Cardiac septum (tissue), 1 donor: ENCODE data around the gene CUX1. TPM values are rescaled to one million over a fixed set of nuclear protein-coding genes. Genes with fewer than 3 reads are reported as not detected.
"Not testable (repeated sequence)": the region's sequence is repeated elsewhere in the genome, so short reads cannot be mapped to it uniquely, and the experiment has no call there.

Experiments
- DNase-seq: peaks from one replicate; pipeline ENCODE4 v3.0.0-alpha.2; 2020; ENCODE audit warnings: low spot score
- intact Hi-C: fragments of 100-400 bp; cut with DNase I; formaldehyde crosslinking; loops from one replicate; pipeline ENCODE4 v1.14.0; 2022
- total RNA-seq: library from RNA; stranded (reverse); fragmentation: NEBNext Ultra II Directional; extraction: Animal tissue kit (Norgen Biotek cat#: 25700); gene quantifications from one replicate; pipeline ENCODE4 v1.2.1, GENCODE V29; 2021
- donor health status: DM: no; HTN: no; CAD: no.

Gene CUX1
- total RNA-seq, 1 donor from 2014 or later: 171 TPM

DNA sequence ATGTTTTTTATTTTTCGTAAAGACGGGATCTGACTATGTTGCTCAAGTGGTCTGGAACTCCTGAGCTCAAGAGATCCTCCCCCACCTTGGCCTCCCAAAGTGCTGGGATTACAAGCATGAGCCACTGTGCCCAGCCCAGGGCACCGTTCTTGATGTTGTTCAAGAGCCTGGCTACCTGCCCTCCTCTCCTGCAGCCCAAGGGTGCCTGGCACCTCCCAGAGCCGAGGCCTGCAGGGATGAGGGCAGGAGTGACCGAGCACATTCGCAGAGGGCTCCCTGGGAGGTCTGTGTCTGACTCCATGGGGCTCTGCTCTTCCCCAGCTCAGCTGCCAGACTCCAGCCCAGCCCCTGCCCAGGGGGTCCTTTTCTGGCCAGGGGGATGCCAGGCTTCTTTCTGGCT, 484.6 kb downstream of the CUX1 start:
- no peak for DNase-seq
- intact Hi-C loops: no loop called here

GRCh38 chr7:102303669-102304422, 486.4 kb downstream of the CUX1 start:
- DNase-seq: no peak
- intact Hi-C loops: no loop called here

GRCh38 chr7:102304668-102305067, 487.2 kb downstream of the CUX1 start:
- intact Hi-C loops: no loop called here
- no peak for DNase-seq

- no peak for DNase-seq
- intact Hi-C loops: no loop called here
Observed at GRCh38 chr7:102305414-102306268, 488.2 kb downstream of the CUX1 start.

- no peak for DNase-seq
- intact Hi-C loops: no loop called here
Observed at GRCh38 chr7:102306916-102307677, 489.7 kb downstream of the CUX1 start.

DNA sequence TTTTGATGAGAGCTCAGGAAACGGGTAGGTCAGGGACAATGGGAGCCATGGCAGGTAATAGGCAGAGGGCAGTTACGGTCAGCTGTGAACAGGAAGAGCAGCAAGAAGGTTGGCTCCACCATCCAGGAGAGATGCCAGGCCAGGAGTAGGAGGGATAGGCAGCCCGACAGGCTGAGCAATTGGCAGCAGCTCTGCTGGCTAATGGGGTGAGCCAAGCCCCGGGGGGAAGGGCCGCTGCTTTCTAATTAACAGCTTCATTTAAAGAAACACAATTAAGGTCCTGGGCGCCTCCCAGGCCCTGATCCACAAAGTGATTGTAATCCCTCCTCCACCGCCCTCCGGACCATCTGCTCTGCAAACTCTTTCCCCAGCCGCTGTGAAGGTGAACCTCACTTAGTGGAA, 493.0 kb downstream of the CUX1 start:
- DNase-seq: no peak
- intact Hi-C loops: no loop called here

GRCh38 chr7:102312317-102312716, 494.9 kb downstream of the CUX1 start:
- intact Hi-C loops: no loop called here
- no peak for DNase-seq

- intact Hi-C loops: no loop called here
- DNase-seq: no peak
Observed at GRCh38 chr7:102313997-102314780, 496.8 kb downstream of the CUX1 start.

DNA sequence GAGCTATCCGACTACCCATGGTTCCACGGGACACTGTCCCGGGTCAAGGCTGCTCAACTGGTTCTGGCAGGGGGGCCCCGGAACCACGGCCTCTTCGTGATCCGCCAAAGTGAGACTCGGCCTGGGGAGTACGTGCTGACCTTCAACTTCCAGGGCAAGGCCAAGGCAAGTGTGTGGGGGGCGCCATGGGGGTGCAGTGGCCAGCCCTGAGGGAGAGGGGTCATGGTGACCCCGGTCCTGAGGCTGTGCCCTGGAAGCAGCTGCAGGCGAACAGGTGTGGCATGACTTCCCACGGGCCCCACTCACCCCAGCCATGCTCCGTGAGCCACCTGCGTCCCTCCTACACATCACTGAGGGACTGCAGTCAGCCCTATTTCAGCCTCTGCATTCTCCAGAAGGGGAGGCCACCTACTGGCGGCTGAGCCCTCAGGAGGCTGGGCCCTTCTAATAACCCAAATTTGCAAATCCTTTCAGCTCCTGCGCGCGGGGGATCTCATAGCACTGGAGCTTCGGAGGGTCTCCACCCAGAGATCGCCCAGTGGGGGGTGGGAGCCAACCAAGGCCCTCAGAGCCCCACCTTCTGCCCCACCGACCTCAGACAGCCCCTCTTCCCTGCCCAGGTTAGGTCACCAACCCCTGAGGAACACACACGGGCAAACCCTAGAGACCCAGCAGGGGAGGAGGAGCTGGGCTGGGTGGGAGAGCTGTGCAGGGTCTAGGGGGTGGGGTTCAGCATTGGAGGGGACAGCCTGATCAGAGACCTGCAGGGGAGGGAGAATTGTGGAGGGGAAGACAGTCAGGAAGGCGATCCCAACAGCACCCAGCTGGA, 500.0 kb downstream of the CUX1 start:
- intact Hi-C loops: no loop called here
- DNase-seq: peak; percentile 66

GRCh38 chr7:102318482-102318971, 501.1 kb downstream of the CUX1 start:
- intact Hi-C loops: no loop called here
- DNase-seq: peak; percentile 73

- DNase-seq: peak; percentile 24
- intact Hi-C loops: no loop called here
Observed at GRCh38 chr7:102319671-102320070, 502.2 kb downstream of the CUX1 start.

DNA sequence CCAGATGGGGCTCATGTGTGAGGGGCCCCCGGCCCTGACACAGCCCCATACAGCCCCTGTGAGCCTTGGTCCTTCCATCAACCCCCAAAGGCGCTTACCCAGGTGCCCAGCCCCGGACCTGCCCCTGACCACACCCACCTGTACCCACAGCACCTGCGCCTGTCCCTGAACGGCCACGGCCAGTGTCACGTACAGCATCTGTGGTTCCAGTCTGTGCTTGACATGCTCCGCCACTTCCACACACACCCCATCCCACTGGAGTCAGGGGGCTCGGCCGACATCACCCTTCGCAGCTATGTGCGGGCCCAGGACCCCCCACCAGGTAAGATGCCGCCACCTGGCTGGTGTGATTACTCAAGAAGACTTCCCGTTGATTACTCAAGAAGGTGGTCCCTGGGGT, 502.8 kb downstream of the CUX1 start:
- intact Hi-C loops: no loop called here
- peak; percentile 55 for DNase-seq

- peak; percentile 75 for DNase-seq
- intact Hi-C loops: no loop called here
Observed at GRCh38 chr7:102320601-102321350, 503.4 kb downstream of the CUX1 start.

- intact Hi-C loops: no loop called here
- peak; percentile 72 for DNase-seq
Observed at GRCh38 chr7:102321351-102322201, 504.1 kb downstream of the CUX1 start.

GRCh38 chr7:102322202-102322715, 504.8 kb downstream of the CUX1 start:
- intact Hi-C loops: no loop called here
- DNase-seq: peak; percentile 58

DNA sequence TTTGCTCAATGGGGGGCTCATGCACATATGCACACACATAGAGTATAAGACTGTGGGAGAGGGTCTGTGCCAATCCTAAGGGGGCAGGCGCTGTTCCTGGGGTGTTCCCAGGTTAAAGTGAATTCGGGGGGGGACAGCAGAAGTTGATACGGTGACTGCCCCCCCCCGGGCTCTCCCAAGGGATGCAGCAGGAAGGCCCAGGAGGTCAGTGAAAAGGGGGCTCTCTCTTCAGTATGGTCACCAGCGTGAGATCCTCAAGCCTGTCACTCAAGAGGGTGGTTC, 506.4 kb downstream of the CUX1 start:
- intact Hi-C loops: no loop called here
- DNase-seq: no peak

DNA sequence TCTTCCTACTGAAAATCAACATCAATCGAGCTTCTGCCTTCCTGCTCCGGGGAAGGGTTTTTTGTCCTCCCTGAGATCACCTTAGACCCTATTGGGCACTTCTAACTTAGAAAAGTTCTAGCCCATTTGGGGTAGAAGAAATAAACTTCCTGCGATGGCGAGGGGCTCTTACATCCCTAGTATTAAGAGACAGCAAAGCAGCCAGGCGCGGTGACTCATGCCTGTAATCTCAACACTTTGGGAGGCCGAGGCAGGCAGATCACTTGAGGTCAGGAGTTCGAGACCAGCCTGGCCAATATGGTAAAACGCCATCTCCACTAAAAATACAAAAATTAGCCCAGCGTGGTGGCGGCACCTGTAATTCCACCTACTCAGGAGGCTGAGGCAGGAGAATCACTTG, 507.7 kb downstream of the CUX1 start:
- DNase-seq, intact Hi-C loops: not testable (repeated sequence)
